Neural crest cell (in vitro differentiated cells): ENCODE measurements around the gene ERH. TPM values are rescaled to one million over a fixed set of nuclear protein-coding genes. Genes with fewer than 3 reads are reported as not detected.

Experiments used
- DNase-seq: peaks from one replicate; pipeline ENCODE4 v3.0.0; 2021; ENCODE audit warnings: low read depth, mixed read lengths, low spot score
- H3K27ac Mint-ChIP-seq: one replicate; pipeline ENCODE4 v1.8.0; 2021; ENCODE audit warnings: mild to moderate bottlenecking, mixed read lengths; ENCODE audit not compliant: unreplicated experiment
- H3K27me3 Mint-ChIP-seq: 2 replicates; pipeline ENCODE4 v1.8.0; 2021; ENCODE audit warnings: low read depth, mild to moderate bottlenecking, mixed read lengths
- H3K36me3 Mint-ChIP-seq: 2 replicates; pipeline ENCODE4 v1.8.0; 2021; ENCODE audit warnings: low read depth, mild to moderate bottlenecking, mixed read lengths
- H3K4me1 Mint-ChIP-seq: 2 replicates; pipeline ENCODE4 v1.8.0; 2021; ENCODE audit warnings: mixed read lengths
- H3K4me3 Mint-ChIP-seq: one replicate; pipeline ENCODE4 v1.8.0; 2021; ENCODE audit warnings: mild to moderate bottlenecking, mixed read lengths
- H3K9me3 Mint-ChIP-seq: 2 replicates; pipeline ENCODE4 v1.8.0; 2021; ENCODE audit warnings: mixed read lengths
- long read RNA-seq: library from polyadenylated mRNA; unstranded; transcript quantifications from one replicate; pipeline ENCODE4 v2.0.0, GENCODE V29; 2020
- total RNA-seq: library from RNA; stranded (reverse); gene quantifications from 2 replicates; pipeline ENCODE4 v1.2.1, GENCODE V29; 2021
- TF ChIP-seq, protein P1 (sequence below): fragments of 200-600 bp; sonication (generic); conservative IDR thresholded peaks from 2 replicates; pipeline ENCODE4 v1.5.0; 2021; ENCODE audit warnings: antibody characterized with exemption, mild to moderate bottlenecking

The ERH gene
- 456 and 488 TPM in 2 replicates for total RNA-seq
- long read RNA-seq, transcript ERH-203 (4 exons, 1,124 nt): major isoform, 58 of 68 reads
- long read RNA-seq, transcript ERH-202 (3 exons, 586 nt): minor isoform, 5 of 68 reads
- long read RNA-seq, partial matches to known transcripts: 0 of 68 reads
- long read RNA-seq, other reads (novel, unspliced or antisense): 5 of 68 reads

DNA sequence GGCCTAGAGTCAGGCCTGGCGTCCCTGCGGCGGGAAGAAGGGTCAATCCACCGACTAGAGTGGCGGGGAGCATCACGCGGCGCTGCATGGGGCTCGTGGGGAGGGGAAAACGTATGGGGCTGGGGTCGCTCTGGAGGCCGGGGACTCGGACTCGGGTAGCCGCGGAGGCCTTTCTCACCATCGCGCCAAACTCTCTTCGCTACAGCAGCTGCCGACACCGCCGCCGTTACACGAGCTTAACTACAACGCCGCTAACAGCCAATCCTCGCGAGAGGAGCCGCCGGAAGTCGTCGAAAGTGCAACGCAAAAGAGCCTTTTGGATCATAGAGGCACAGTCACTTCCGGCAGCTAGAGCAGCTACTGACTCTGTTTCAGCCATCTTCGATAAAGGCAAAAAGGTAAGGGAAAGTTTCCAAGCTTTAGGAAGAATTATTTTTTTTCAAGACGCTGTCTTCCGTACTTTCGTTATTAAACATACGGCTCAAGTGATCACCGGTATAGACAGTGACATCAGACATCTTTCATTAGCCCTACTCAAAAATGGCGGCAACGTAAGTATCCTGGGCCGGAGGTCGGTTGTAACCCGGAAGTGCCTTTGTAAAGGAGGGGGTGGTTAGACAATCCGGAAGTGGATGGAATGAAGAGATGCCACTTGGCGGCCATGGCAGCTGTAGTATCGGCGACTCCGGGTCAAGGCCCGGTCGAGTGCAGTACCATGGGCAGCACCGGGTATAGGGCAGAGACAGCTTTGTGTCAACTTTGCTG is at the start of gene ERH, which contains the start of gene SLC39A9:
ERH (minus strand) TSS at position 247 of the 765 bp plus-strand sequence; CDS start at position 181, 66 bp downstream.
SLC39A9 (plus strand) TSS at position 640 of the 765 bp plus-strand sequence. CDS start 678 bp downstream, outside the sequence.
- TF ChIP-seq, protein P1, sequence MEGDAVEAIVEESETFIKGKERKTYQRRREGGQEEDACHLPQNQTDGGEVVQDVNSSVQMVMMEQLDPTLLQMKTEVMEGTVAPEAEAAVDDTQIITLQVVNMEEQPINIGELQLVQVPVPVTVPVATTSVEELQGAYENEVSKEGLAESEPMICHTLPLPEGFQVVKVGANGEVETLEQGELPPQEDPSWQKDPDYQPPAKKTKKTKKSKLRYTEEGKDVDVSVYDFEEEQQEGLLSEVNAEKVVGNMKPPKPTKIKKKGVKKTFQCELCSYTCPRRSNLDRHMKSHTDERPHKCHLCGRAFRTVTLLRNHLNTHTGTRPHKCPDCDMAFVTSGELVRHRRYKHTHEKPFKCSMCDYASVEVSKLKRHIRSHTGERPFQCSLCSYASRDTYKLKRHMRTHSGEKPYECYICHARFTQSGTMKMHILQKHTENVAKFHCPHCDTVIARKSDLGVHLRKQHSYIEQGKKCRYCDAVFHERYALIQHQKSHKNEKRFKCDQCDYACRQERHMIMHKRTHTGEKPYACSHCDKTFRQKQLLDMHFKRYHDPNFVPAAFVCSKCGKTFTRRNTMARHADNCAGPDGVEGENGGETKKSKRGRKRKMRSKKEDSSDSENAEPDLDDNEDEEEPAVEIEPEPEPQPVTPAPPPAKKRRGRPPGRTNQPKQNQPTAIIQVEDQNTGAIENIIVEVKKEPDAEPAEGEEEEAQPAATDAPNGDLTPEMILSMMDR: no peak
- Mint-ChIP-seq H3K27me3 (no peaks in the 10 kb centered on the region), H3K4me3 (peak within 1 kb of the TSS; percentile 98), H3K9me3 (no peaks in the 10 kb centered on the region), H3K27ac (peak within 1 kb of the TSS; percentile 100), H3K36me3 (peaks cover 5% of the 10 kb centered on the region), H3K4me1 (peaks cover 65% of the 10 kb centered on the region)
- peak; percentile 82 for DNase-seq

DNA sequence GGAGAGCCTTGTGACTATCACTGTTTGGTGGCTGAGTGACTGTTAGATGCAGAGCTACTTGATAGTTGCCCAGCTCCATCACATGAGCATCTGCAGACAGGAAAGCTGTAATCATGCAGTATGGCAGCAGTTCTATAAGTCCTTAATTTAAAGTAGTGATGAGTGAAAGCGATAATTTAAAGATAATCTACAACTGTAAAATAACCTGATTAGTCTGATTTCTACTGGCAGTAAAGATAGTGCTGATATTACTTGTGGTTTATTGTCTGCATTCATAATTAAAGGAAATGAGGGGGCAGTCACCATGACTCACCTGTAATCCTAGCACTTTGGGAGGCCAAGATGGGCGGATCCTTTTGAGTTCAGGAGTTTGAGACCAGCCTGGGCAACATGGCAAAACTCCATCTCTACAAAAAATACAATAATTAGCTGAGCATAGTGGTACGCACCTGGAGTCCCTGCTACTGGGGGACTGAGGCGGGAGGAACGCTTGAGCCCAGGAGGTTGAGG is 45.3 kb upstream of the ERH start:
- no peak overlapping the region for H3K4me3 Mint-ChIP-seq
- H3K4me1 Mint-ChIP-seq: no peaks in the 10 kb centered on the region
- H3K27ac Mint-ChIP-seq: no peak overlapping the region

DNA sequence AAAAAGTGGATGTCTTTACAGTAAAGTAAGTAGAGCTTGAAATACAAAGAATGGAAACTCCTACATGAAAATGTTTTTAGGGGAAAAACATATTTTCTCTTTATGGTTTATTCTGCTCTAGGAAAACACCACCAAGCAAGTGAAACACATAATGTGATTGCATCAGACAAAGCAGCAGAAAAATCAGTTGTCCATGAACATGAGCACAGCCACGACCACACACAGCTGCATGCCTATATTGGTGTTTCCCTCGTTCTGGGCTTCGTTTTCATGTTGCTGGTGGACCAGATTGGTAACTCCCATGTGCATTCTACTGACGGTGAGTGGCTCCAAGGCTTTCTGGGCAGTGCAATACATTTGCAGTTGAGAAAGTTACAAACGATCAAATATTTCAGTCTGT is 43.8 kb upstream of the ERH start:
- no peaks in the 10 kb centered on the region for H3K9me3 Mint-ChIP-seq
- TF ChIP-seq, protein P1: no peak
- no peak overlapping the region for H3K4me3 Mint-ChIP-seq
- peaks cover 25% of the 10 kb centered on the region for H3K36me3 Mint-ChIP-seq
- H3K27ac Mint-ChIP-seq: no peak overlapping the region
- no peaks in the 10 kb centered on the region for H3K27me3 Mint-ChIP-seq
- no peaks in the 10 kb centered on the region for H3K4me1 Mint-ChIP-seq
- DNase-seq: no peak

More for the DNA sequence above, 45.3 kb upstream of the ERH start:
- TF ChIP-seq, protein P1: no peak
- H3K9me3 Mint-ChIP-seq: no peaks in the 10 kb centered on the region
- DNase-seq: no peak
- H3K36me3 Mint-ChIP-seq: peaks cover 25% of the 10 kb centered on the region
- no peaks in the 10 kb centered on the region for H3K27me3 Mint-ChIP-seq

DNA sequence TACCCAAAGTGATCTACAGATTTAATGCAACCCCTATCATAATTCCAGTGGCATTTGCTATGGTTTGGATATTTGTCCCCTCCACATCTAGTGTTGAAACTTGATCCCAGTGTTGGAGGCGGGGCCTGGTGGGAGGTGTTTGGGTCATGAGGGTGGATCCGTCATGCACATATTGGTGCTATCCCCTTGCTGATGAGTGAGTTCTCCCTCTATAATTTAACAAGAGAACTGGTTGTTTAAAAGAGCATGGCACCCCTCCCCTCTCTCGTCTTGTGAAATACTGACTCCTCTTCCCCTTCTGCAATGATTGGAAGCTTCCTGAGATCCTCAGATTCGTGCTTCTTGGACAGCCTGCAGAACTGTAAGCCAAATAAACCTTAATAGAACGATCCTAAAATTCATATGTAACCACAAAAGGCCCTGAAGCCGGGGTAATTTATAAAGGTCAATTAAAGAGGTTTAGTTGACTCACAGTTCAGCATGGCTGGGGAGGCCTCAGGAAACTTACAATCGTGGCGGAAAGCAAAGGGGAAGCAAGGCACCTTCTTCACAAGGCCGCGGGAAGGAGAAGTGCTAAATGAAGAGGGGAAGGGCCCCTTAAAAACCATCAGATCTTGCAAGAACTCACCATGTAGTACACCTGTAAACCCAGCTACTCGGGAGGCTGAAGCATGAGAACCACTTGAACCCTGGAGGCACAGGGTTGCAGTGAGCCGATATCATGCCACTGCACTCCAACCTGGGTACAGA is 41.6 kb upstream of the ERH start:
- H3K36me3 Mint-ChIP-seq: peaks cover 16% of the 10 kb centered on the region
- peak overlapping the region; percentile 27 for H3K27ac Mint-ChIP-seq
- H3K4me3 Mint-ChIP-seq: no peak overlapping the region
- TF ChIP-seq, protein P1: no peak
- DNase-seq: no peak
- no peaks in the 10 kb centered on the region for H3K27me3 Mint-ChIP-seq
- no peaks in the 10 kb centered on the region for H3K4me1 Mint-ChIP-seq
- H3K9me3 Mint-ChIP-seq: no peaks in the 10 kb centered on the region

DNA sequence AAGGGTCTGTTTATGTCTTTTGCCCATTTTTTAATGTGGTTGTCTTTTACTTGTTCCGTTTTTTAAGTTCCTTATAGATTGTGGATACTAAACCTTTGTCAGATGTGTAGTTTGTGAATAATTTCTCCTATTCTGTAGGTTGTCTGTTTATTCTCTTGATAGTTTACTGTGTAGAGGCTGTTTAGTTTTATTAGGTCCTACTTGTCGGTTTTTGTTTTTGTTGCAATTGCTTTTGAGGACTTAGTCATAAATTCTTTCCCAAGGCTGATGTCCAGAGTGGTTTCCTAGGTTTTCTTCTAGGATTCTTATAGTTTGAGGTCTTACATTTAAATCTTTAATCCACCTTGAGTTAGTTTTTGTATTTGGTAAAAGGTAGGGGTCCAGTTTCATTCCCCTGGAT is 34.3 kb upstream of the ERH start:
- Mint-ChIP-seq H3K36me3 (peaks cover 17% of the 10 kb centered on the region), H3K27me3 (no peaks in the 10 kb centered on the region), H3K4me3 (no peak overlapping the region), H3K9me3 (peaks cover 4% of the 10 kb centered on the region), H3K27ac (no peak overlapping the region), H3K4me1 (no peaks in the 10 kb centered on the region)
- no peak for DNase-seq
- TF ChIP-seq, protein P1: no peak
